Left ventricle myocardium inferior (tissue), 1 donor: ENCODE measurements around the gene SMIM1. TPM values are rescaled to one million over a fixed set of nuclear protein-coding genes. Genes with fewer than 3 reads are reported as not detected.

ENCODE experiments used
- DNase-seq: peaks from one replicate; pipeline ENCODE4 v3.0.0-alpha.2; 2020
- H3K27ac ChIP-seq: fragments of 200-600 bp; replicated peaks from 2 replicates; pipeline ENCODE4 v1.8.0; 2021
- H3K27me3 ChIP-seq: fragments of 200-600 bp; 2 replicates; pipeline ENCODE4 v1.8.0; 2021; ENCODE audit warnings: low read depth
- H3K36me3 ChIP-seq: fragments of 200-600 bp; 2 replicates; pipeline ENCODE4 v1.8.0; 2021
- H3K4me1 ChIP-seq: fragments of 200-600 bp; 2 replicates; pipeline ENCODE4 v1.8.0; 2021
- H3K4me3 ChIP-seq: fragments of 200-600 bp; 2 replicates; pipeline ENCODE4 v1.8.0; 2021; ENCODE audit warnings: mild to moderate bottlenecking, moderate library complexity
- H3K9me3 ChIP-seq: fragments of 200-600 bp; replicated peaks from 2 replicates; pipeline ENCODE4 v1.8.0; 2021
- intact Hi-C: fragments of 100-400 bp; cut with micrococcal nuclease; formaldehyde crosslinking; loops from one replicate; pipeline ENCODE4 v1.11.0; 2022
- total RNA-seq: library from RNA; stranded (reverse); fragmentation: NEBNext Ultra II Directional; extraction: Animal tissue kit (Norgen Biotek cat#: 25700); gene quantifications from one replicate; pipeline ENCODE4 v1.2.1, GENCODE V29; 2021
- TF ChIP-seq, protein P1 (sequence below): fragments of 200-600 bp; IDR thresholded peaks from 2 replicates; pipeline ENCODE4 v1.8.0; 2021; ENCODE audit warnings: antibody characterized with exemption, mild to moderate bottlenecking, borderline replicate concordance
- donor health status: DM: no; HTN: yes; CAD: no; lungs with severe emphysema.

SMIM1 gene
- total RNA-seq, 1 donor from 2014 or later, result 13.9 TPM

DNA sequence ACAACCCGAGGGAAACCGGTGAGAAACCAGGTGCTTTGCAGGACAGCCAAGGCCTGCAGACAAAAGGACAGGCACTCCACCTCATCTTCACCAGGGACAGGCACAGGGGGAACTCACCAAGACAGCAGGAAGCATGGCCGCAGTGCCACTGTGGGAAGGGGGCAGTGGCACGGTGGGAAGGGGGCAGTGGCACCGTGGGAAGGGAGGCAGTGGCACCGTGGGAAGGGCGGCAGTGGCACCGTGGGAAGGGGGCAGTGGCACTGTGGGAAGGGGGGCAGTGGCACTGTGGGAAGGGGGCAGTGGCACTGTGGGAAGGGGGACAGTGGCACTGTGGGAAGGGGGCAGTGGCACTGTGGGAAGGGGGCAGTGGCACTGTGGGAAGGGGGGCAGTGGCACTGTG is 52.1 kb downstream of the SMIM1 start:
- no peak for DNase-seq
- H3K27me3 ChIP-seq, result no peaks in the 10 kb centered on the region
- TF ChIP-seq, protein P1, sequence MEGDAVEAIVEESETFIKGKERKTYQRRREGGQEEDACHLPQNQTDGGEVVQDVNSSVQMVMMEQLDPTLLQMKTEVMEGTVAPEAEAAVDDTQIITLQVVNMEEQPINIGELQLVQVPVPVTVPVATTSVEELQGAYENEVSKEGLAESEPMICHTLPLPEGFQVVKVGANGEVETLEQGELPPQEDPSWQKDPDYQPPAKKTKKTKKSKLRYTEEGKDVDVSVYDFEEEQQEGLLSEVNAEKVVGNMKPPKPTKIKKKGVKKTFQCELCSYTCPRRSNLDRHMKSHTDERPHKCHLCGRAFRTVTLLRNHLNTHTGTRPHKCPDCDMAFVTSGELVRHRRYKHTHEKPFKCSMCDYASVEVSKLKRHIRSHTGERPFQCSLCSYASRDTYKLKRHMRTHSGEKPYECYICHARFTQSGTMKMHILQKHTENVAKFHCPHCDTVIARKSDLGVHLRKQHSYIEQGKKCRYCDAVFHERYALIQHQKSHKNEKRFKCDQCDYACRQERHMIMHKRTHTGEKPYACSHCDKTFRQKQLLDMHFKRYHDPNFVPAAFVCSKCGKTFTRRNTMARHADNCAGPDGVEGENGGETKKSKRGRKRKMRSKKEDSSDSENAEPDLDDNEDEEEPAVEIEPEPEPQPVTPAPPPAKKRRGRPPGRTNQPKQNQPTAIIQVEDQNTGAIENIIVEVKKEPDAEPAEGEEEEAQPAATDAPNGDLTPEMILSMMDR, result no peak
- H3K4me1 ChIP-seq, result no peaks in the 10 kb centered on the region
- H3K27ac ChIP-seq, result no peak overlapping the region
- intact Hi-C loops, result no loop called here
- no peak overlapping the region for H3K4me3 ChIP-seq
- peaks cover 97% of the 10 kb centered on the region for H3K36me3 ChIP-seq
- H3K9me3 ChIP-seq, result no peaks in the 10 kb centered on the region

DNA sequence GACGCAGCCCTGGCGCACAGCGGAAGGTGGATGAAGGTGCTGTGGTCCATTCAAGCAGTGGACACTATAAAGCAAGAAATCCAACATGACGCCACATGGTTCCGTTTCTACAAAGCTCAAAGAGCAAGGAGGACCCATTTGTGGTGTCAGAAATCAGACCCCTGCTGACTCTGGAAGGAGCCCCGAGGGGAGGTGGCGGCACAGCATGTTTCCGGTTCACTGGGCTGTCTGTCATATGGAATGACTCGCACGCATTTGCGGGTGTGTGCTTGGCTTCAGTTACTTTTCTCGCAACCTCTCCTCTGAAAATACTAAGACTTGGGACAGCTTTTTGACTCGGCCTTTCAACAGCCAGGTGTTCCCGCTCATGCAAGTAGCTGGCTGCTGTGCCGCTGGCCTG is 52.8 kb downstream of the SMIM1 start:
- TF ChIP-seq, protein P1, result no peak
- Histone ChIP-seq H3K4me3 (no peak overlapping the region), H3K27ac (no peak overlapping the region), H3K4me1 (no peaks in the 10 kb centered on the region), H3K27me3 (no peaks in the 10 kb centered on the region), H3K9me3 (no peaks in the 10 kb centered on the region), H3K36me3 (peaks cover 97% of the 10 kb centered on the region)
- intact Hi-C loops, result no loop called here
- DNase-seq, result no peak

Other genes starting within 250 kb of the SMIM1 start
- 9.5 TPM for gene MEGF6, start 161.2 kb upstream of the SMIM1 start, total RNA-seq
- 54.0 TPM for gene TPRG1L, start 147.7 kb upstream of the SMIM1 start, total RNA-seq
- 12.7 TPM for gene WRAP73, start 122.6 kb upstream of the SMIM1 start, total RNA-seq
- gene TP73, start 120.2 kb upstream of the SMIM1 start, total RNA-seq, result 0.05 TPM
- 0.08 TPM for gene CCDC27, start 20.3 kb upstream of the SMIM1 start, total RNA-seq
- 58.2 TPM for gene LRRC47, start 23.7 kb downstream of the SMIM1 start, total RNA-seq
- gene CEP104, start 84.5 kb downstream of the SMIM1 start, total RNA-seq, result 32.2 TPM
- gene DFFB, start 84.7 kb downstream of the SMIM1 start, total RNA-seq, result 3.3 TPM
- gene C1orf174, start 127.5 kb downstream of the SMIM1 start, total RNA-seq, result 11.7 TPM